Stimulated activated CD8-positive, alpha-beta memory T cell treated with anti-CD3 and anti-CD28 coated beads, Interleukin-7, amount 100 ng/mL, for 4 hours (primary cell): ENCODE results near the gene MAP9.
"Not testable (repeated sequence)": the region's sequence is repeated elsewhere in the genome, so short reads cannot be mapped to it uniquely, and the experiment has no call there.

Experiments used
- DNase-seq, 2 donors: peaks; one replicate each; pipeline ENCODE4 v3.0.0-alpha.2; 2020; ENCODE audit warnings: low read depth in 2 of 2

Gene MAP9

GRCh38 chr4:155342142-155342541 lies 34.6 kb downstream of the MAP9 start:
- DNase-seq = no peak

GRCh38 chr4:155339999-155340398 lies 36.8 kb downstream of the MAP9 start:
- DNase-seq = no peak

GRCh38 chr4:155339588-155339987 lies 37.2 kb downstream of the MAP9 start:
- DNase-seq = no peak

- no peak for DNase-seq
Measured at GRCh38 chr4:155338196-155338595, 38.6 kb downstream of the MAP9 start.

- DNase-seq = no peak
Measured at GRCh38 chr4:155336242-155336641, 40.5 kb downstream of the MAP9 start.

GRCh38 chr4:155331478-155331877 lies 45.3 kb downstream of the MAP9 start:
- no peak for DNase-seq

- DNase-seq = no peak
Measured at GRCh38 chr4:155322782-155323181, 54.0 kb downstream of the MAP9 start.

- no peak for DNase-seq
Measured at GRCh38 chr4:155321006-155321405, 55.8 kb downstream of the MAP9 start.

- no peak for DNase-seq
Measured at GRCh38 chr4:155319516-155319915, 57.2 kb downstream of the MAP9 start.

- DNase-seq = not testable (repeated sequence)
Measured at GRCh38 chr4:155312027-155312426, 64.7 kb downstream of the MAP9 start.

- DNase-seq = no peak
Measured at GRCh38 chr4:155307731-155308277, 69.0 kb downstream of the MAP9 start.

GRCh38 chr4:155305619-155306018 lies 71.1 kb downstream of the MAP9 start:
- no peak for DNase-seq

GRCh38 chr4:155304375-155304774 lies 72.4 kb downstream of the MAP9 start:
- DNase-seq = no peak

- no peak for DNase-seq
Measured at GRCh38 chr4:155299103-155299502, 77.7 kb downstream of the MAP9 start.
